Measurements from ENCODE around the gene TUSC7.

Gene TUSC7

DNA sequence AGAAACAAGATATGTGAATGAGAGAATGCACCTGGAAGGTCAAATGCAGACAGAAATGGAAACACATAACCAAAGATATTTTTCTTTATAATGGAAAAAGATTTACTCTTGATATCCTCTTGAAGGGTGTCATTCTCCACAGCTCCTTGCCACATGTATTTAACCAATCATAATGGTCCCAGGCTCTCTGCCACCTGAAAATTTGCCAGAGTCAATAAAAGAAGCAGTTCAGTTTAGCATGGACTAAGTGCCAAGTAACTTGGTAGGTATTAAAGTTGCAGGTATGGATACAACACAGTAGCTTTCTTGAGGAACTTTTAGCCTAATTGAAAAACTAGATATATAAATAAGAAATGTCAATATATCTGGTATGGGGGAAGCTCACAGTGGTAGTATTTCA is 33.5 kb downstream of the TUSC7 start:
- DNase-seq (ENCODE audit: extremely low spot score) = no peak
- TF ChIP-seq, protein P1, sequence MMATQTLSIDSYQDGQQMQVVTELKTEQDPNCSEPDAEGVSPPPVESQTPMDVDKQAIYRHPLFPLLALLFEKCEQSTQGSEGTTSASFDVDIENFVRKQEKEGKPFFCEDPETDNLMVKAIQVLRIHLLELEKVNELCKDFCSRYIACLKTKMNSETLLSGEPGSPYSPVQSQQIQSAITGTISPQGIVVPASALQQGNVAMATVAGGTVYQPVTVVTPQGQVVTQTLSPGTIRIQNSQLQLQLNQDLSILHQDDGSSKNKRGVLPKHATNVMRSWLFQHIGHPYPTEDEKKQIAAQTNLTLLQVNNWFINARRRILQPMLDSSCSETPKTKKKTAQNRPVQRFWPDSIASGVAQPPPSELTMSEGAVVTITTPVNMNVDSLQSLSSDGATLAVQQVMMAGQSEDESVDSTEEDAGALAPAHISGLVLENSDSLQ (IDR thresholded peaks at IDR 0.05) = no peak
- no peak for TF ChIP-seq FOXK2 (IDR thresholded peaks at IDR 0.05)
- no peak for TF ChIP-seq BHLHE40 (IDR thresholded peaks at IDR 0.05; ENCODE audit: borderline replicate concordance)
- no peak for TF ChIP-seq SUZ12 (IDR thresholded peaks at IDR 0.05)
- no peak for TF ChIP-seq HDGF (IDR thresholded peaks at IDR 0.05; ENCODE audit: borderline replicate concordance)
- no peak for TF ChIP-seq ARNT (IDR thresholded peaks at IDR 0.05)
- no peak for TF ChIP-seq L3MBTL2 (conservative IDR thresholded peaks at IDR 0.05)
- no peak for TF ChIP-seq TARDBP (IDR thresholded peaks at IDR 0.05)
- no peak for TF ChIP-seq ELF4 (IDR thresholded peaks at IDR 0.05)
- no peak for TF ChIP-seq FOXA1 (IDR thresholded peaks at IDR 0.05)
- TF ChIP-seq LEF1 (IDR thresholded peaks at IDR 0.05; ENCODE audit: borderline replicate concordance) = no peak
- ChIA-PET POLR2A (no interaction called here), CTCF (no interaction called here)

DNA sequence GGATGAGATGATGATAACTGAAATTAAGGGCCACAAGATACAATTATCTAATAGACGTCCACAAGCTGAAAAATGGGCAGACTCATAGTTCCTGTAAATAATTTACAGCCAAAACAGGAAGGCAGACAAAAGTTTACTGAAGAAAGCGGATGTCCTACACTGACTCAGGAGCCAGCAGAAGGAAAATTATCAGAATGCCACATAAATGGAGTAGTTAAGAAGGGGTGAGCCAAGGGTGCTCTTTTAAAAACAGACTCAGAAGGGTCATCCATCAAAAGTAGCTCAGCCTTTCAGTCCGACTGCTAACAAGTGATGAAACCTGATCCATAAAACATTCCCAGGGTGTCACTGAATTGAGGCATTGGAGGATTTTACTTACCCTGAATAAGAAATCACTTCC is 39.8 kb downstream of the TUSC7 start:
- TF ChIP-seq HDGF (IDR thresholded peaks at IDR 0.05; ENCODE audit: borderline replicate concordance) = no peak
- TF ChIP-seq TARDBP (IDR thresholded peaks at IDR 0.05) = no peak
- no peak for TF ChIP-seq NFRKB (IDR thresholded peaks at IDR 0.05)
- no peak for TF ChIP-seq CTBP1 (IDR thresholded peaks at IDR 0.05; ENCODE audit: borderline replicate concordance)
- no peak for TF ChIP-seq ZNF384 (IDR thresholded peaks at IDR 0.05)
- no peak for TF ChIP-seq FOXA1 (IDR thresholded peaks at IDR 0.05)
- TF ChIP-seq, protein P1 (IDR thresholded peaks at IDR 0.05) = peak; percentile 43; the same call in 1 of the 2 replicates
- CTCF ChIA-PET = no interaction called here
- DNase-seq (ENCODE audit: extremely low spot score) = peak; percentile 5
- POLR2A ChIA-PET = interaction anchor here (0.5 kb wide), 1 partner anchor 252 kb away, joined by 3 read pairs; no protein-coding TSS in a partner anchor

DNA sequence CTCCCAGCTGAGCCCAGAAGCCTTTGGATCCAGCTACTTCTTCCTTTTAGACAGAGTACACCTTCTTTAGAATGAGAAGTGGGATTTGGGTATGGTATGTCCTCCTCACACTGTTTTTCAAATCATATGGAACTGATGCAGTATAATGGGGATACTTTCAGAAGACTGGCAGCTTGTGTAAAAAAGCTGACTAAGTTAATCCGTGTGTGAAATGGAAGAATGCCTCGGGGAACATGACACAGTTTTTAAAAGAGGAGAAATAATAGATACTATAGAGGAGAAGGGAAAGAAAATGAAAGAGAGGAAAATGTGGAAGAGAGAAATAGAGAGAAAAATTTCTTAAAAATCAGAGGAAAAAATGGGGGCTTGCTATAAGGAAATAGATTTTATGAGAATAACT is 47.7 kb downstream of the TUSC7 start:
- no peak for TF ChIP-seq BHLHE40 (IDR thresholded peaks at IDR 0.05; ENCODE audit: borderline replicate concordance)
- no peak for TF ChIP-seq SP1 (IDR thresholded peaks at IDR 0.05)
- no peak for TF ChIP-seq ELF4 (IDR thresholded peaks at IDR 0.05)
- no peak for DNase-seq (ENCODE audit: extremely low spot score)
- ChIA-PET CTCF (no interaction called here), POLR2A (no interaction called here)

DNA sequence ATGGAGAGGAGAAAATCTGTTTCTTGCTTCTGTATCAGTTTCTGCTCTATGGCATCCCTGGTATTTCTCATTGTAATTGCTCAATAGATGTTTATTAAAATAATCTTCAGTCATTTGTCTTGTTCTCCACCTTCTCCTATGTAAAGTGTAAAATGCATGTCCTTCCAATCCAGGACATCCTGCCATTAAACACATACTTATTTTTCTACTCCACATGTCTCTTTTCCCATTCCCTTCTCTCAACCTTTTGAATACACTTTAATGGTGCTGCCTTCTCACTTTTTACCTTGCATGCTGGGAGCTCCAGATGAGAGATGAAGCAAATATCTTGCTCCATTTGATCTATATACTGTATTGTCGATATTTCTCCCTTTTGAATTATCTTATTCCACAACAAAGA is 49.7 kb downstream of the TUSC7 start:
- ChIA-PET CTCF (interaction anchor here (0.8 to 1.2 kb wide), 2 partner anchors 9 to 12 kb away, joined by 3 to 4 read pairs; no protein-coding TSS in a partner anchor), POLR2A (no interaction called here)

More for the DNA sequence above, 49.7 kb downstream of the TUSC7 start:
- TF ChIP-seq SP1 (IDR thresholded peaks at IDR 0.05) (no peak), FOXM1 (IDR thresholded peaks at IDR 0.05; ENCODE audit: borderline replicate concordance) (no peak), ZNF384 (IDR thresholded peaks at IDR 0.05) (no peak), HDGF (IDR thresholded peaks at IDR 0.05; ENCODE audit: borderline replicate concordance) (no peak), ARNT (IDR thresholded peaks at IDR 0.05) (no peak), TARDBP (IDR thresholded peaks at IDR 0.05) (no peak), ELF4 (IDR thresholded peaks at IDR 0.05) (no peak), FOXA1 (IDR thresholded peaks at IDR 0.05) (no peak), LEF1 (IDR thresholded peaks at IDR 0.05; ENCODE audit: borderline replicate concordance) (no peak), NFRKB (IDR thresholded peaks at IDR 0.05) (no peak), FOXK2 (IDR thresholded peaks at IDR 0.05) (no peak), BHLHE40 (IDR thresholded peaks at IDR 0.05; ENCODE audit: borderline replicate concordance) (no peak), SUZ12 (IDR thresholded peaks at IDR 0.05) (no peak), L3MBTL2 (conservative IDR thresholded peaks at IDR 0.05) (no peak), CTBP1 (IDR thresholded peaks at IDR 0.05; ENCODE audit: borderline replicate concordance) (no peak)
- TF ChIP-seq, protein P1 (IDR thresholded peaks at IDR 0.05) = no peak
- no peak for DNase-seq (ENCODE audit: extremely low spot score)

All from HEK293T (cell line).